Effector memory CD8-positive, alpha-beta T cell (primary cell): ENCODE results near the gene GNS.

Experiments
- ATAC-seq: fragments of 150-1000 bp; cut with Tn5 transposase; replicated peaks from 2 replicates; pipeline ENCODE4 v1.10.0; 2021; ENCODE audit warnings: mild to moderate bottlenecking, moderate library complexity
- DNase-seq, 3 experiments: peaks; one replicate each; pipeline ENCODE4 v3.0.0; 2021
- H3K27ac Mint-ChIP-seq, 2 donors: one replicate each; pipeline ENCODE4 v1.8.0; 2022; ENCODE audit warnings: mild to moderate bottlenecking in 2 of 2, mixed read lengths in 2 of 2, moderate library complexity in 2 of 2
- H3K27me3 Mint-ChIP-seq, 2 donors: one replicate each; pipeline ENCODE4 v1.8.0; 2022; ENCODE audit warnings: mixed read lengths in 2 of 2
- H3K36me3 Mint-ChIP-seq: one replicate; pipeline ENCODE4 v1.8.0; 2022; ENCODE audit warnings: mild to moderate bottlenecking, moderate library complexity, mixed read lengths; ENCODE audit not compliant: insufficient read depth
- H3K4me1 Mint-ChIP-seq, 2 donors: one replicate each; pipeline ENCODE4 v1.8.0; 2022; ENCODE audit warnings: low read depth in 2 of 2, mixed read lengths in 2 of 2
- H3K4me3 Mint-ChIP-seq, 2 donors: one replicate each; pipeline ENCODE4 v1.8.0; 2022; ENCODE audit warnings: mild to moderate bottlenecking in 2 of 2, mixed read lengths in 2 of 2, moderate library complexity in 2 of 2
- H3K9me3 Mint-ChIP-seq, 2 donors: one replicate each; pipeline ENCODE4 v1.8.0; 2022; ENCODE audit warnings: mixed read lengths in 2 of 2

Gene GNS

GRCh38 chr12:64757771-64758170 lies 1.4 kb downstream of the GNS start:
- DNase-seq: no peak

GRCh38 chr12:64756376-64756775 lies 2.8 kb downstream of the GNS start:
- Mint-ChIP-seq H3K4me1 (peaks cover 13 to 32% of the 10 kb centered on the region in 2 donors), H3K27ac (peak overlapping the region; percentile 21 to 75), H3K4me3 (no peak overlapping the region), H3K36me3 (peaks cover 16% of the 10 kb centered on the region), H3K9me3 (no peaks in the 10 kb centered on the region), H3K27me3 (no peaks in the 10 kb centered on the region)
- ATAC-seq: no peak
- no peak for DNase-seq

More at GRCh38 chr12:64757771-64758170, 1.4 kb downstream of the GNS start:
- no peak for ATAC-seq
- peaks cover 13 to 32% of the 10 kb centered on the region in 2 donors for H3K4me1 Mint-ChIP-seq
- H3K9me3 Mint-ChIP-seq: no peaks in the 10 kb centered on the region
- H3K4me3 Mint-ChIP-seq: peak overlapping the region; percentile 28 to 93
- peaks cover 11% of the 10 kb centered on the region for H3K36me3 Mint-ChIP-seq
- H3K27me3 Mint-ChIP-seq: no peaks in the 10 kb centered on the region
- H3K27ac Mint-ChIP-seq: peak overlapping the region; percentile 21 to 75

- DNase-seq (no peak), ATAC-seq (no peak)
- no peaks in the 10 kb centered on the region for H3K9me3 Mint-ChIP-seq
- H3K4me3 Mint-ChIP-seq: no peak overlapping the region
- peaks cover 37% of the 10 kb centered on the region for H3K36me3 Mint-ChIP-seq
- peaks cover 7 to 24% of the 10 kb centered on the region in 2 donors for H3K4me1 Mint-ChIP-seq
- H3K27ac Mint-ChIP-seq: no peak overlapping the region
- H3K27me3 Mint-ChIP-seq: no peaks in the 10 kb centered on the region
These were observed 5.8 kb downstream of the GNS start for GRCh38 chr12:64753427-64753826.

GRCh38 chr12:64752833-64753238 lies 6.4 kb downstream of the GNS start:
- Mint-ChIP-seq H3K4me3 (no peak overlapping the region), H3K4me1 (peaks cover 6 to 20% of the 10 kb centered on the region in 2 donors), H3K36me3 (peaks cover 37% of the 10 kb centered on the region), H3K27me3 (no peaks in the 10 kb centered on the region), H3K9me3 (no peaks in the 10 kb centered on the region), H3K27ac (no peak overlapping the region)
- DNase-seq: no peak
- ATAC-seq: no peak

- Mint-ChIP-seq H3K9me3 (no peaks in the 10 kb centered on the region), H3K36me3 (peaks cover 40% of the 10 kb centered on the region), H3K4me1 (peaks cover 4 to 12% of the 10 kb centered on the region in 2 donors), H3K27ac (no peak overlapping the region), H3K27me3 (no peaks in the 10 kb centered on the region), H3K4me3 (no peak overlapping the region)
- DNase-seq: no peak
- ATAC-seq: no peak
These were observed 7.2 kb downstream of the GNS start for GRCh38 chr12:64752032-64752431.

- no peaks in the 10 kb centered on the region for H3K27me3 Mint-ChIP-seq
- ATAC-seq (no peak), DNase-seq (no peak)
- peak overlapping the region in 1 of 2 donors; percentile 55 for H3K27ac Mint-ChIP-seq
- H3K4me3 Mint-ChIP-seq: no peak overlapping the region
- no peaks in the 10 kb centered on the region for H3K9me3 Mint-ChIP-seq
- peaks cover 51% of the 10 kb centered on the region for H3K36me3 Mint-ChIP-seq
- peaks cover 4 to 10% of the 10 kb centered on the region in 2 donors for H3K4me1 Mint-ChIP-seq
These were observed 9.6 kb downstream of the GNS start for GRCh38 chr12:64749461-64750200.

GRCh38 chr12:64747695-64748094 lies 11.5 kb downstream of the GNS start:
- ATAC-seq (no peak), DNase-seq (no peak)
- no peaks in the 10 kb centered on the region for H3K27me3 Mint-ChIP-seq
- H3K9me3 Mint-ChIP-seq: no peaks in the 10 kb centered on the region
- H3K27ac Mint-ChIP-seq: peak overlapping the region; percentile 12 to 46
- H3K4me1 Mint-ChIP-seq: peaks cover 0 to 4% of the 10 kb centered on the region in 2 donors
- no peak overlapping the region for H3K4me3 Mint-ChIP-seq
- H3K36me3 Mint-ChIP-seq: peaks cover 53% of the 10 kb centered on the region

- Mint-ChIP-seq H3K4me3 (no peak overlapping the region), H3K4me1 (peaks cover 0 to 4% of the 10 kb centered on the region in 2 donors), H3K27ac (no peak overlapping the region), H3K36me3 (peaks cover 54% of the 10 kb centered on the region), H3K27me3 (no peaks in the 10 kb centered on the region), H3K9me3 (no peaks in the 10 kb centered on the region)
- ATAC-seq: no peak
- DNase-seq: no peak
These were observed 12.5 kb downstream of the GNS start for GRCh38 chr12:64746663-64747062.

- Mint-ChIP-seq H3K4me1 (peaks cover 0 to 4% of the 10 kb centered on the region in 2 donors), H3K36me3 (peaks cover 55% of the 10 kb centered on the region), H3K27me3 (no peaks in the 10 kb centered on the region), H3K27ac (no peak overlapping the region), H3K4me3 (no peak overlapping the region), H3K9me3 (no peaks in the 10 kb centered on the region)
- ATAC-seq: no peak
- no peak for DNase-seq
These were observed 13.2 kb downstream of the GNS start for GRCh38 chr12:64745980-64746379.

DNA sequence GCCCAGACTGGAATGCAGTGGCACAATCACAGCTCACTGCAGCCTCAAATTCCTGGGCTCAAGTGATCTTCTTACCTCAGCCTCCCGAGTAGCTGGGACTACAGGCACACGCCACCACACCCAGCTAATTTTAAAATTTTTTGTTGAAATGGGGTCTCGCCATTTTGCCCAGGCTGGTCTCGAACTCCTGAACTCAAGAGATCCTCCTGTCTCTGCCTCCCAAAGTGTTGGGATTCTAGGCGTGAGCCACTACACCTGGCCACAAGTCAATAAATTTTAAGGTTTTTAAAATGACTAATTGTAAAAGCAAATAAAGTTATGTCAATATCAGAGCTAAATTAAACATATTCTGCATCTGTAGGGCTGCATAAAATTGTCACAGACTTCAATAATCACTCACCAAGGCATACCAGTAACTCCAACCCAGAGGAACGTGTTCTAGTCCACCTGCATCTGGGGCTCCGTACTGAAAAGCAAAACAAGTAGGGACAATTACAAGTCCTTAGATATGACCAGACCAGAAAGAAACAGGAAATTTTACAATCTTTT lies 13.9 kb downstream of the GNS start:
- H3K27me3 Mint-ChIP-seq: no peaks in the 10 kb centered on the region
- H3K4me3 Mint-ChIP-seq: no peak overlapping the region
- H3K36me3 Mint-ChIP-seq: peaks cover 52% of the 10 kb centered on the region
- ATAC-seq (no peak), DNase-seq (no peak)
- H3K4me1 Mint-ChIP-seq: peaks cover 0 to 4% of the 10 kb centered on the region in 2 donors
- H3K9me3 Mint-ChIP-seq: no peaks in the 10 kb centered on the region
- no peak overlapping the region for H3K27ac Mint-ChIP-seq

GRCh38 chr12:64744422-64745258 lies 14.6 kb downstream of the GNS start:
- ATAC-seq: no peak
- no peak for DNase-seq
- H3K27me3 Mint-ChIP-seq: no peaks in the 10 kb centered on the region
- H3K27ac Mint-ChIP-seq: no peak overlapping the region
- peaks cover 0 to 3% of the 10 kb centered on the region in 2 donors for H3K4me1 Mint-ChIP-seq
- no peak overlapping the region for H3K4me3 Mint-ChIP-seq
- H3K9me3 Mint-ChIP-seq: no peaks in the 10 kb centered on the region
- peaks cover 50% of the 10 kb centered on the region for H3K36me3 Mint-ChIP-seq

GRCh38 chr12:64743206-64743605 lies 16.0 kb downstream of the GNS start:
- DNase-seq (no peak), ATAC-seq (no peak)
- no peak overlapping the region for H3K27ac Mint-ChIP-seq
- H3K27me3 Mint-ChIP-seq: no peaks in the 10 kb centered on the region
- H3K4me3 Mint-ChIP-seq: no peak overlapping the region
- H3K9me3 Mint-ChIP-seq: no peaks in the 10 kb centered on the region
- H3K4me1 Mint-ChIP-seq: peaks cover 0 to 2% of the 10 kb centered on the region in 2 donors
- peaks cover 53% of the 10 kb centered on the region for H3K36me3 Mint-ChIP-seq

DNA sequence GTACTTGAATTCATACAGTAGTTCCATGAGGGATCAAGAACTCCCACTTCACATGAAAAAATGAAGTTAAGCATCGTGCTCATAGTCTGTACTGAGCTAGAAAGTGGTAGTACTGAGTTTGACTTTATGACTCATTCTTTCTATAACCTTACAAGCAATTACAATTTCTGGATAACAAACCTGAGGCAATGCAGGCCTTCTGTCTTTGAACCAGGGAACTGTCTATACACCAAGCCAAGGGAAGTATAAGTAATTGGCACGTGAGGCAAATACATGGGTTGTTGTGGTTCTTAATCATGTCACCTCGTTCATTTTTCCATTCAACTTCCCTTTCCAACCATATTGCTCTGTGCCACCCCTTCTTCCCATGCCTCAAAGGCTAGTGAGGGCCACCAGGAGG lies 16.8 kb downstream of the GNS start:
- Mint-ChIP-seq H3K9me3 (no peaks in the 10 kb centered on the region), H3K27ac (no peak overlapping the region), H3K27me3 (no peaks in the 10 kb centered on the region), H3K36me3 (peaks cover 55% of the 10 kb centered on the region), H3K4me1 (peaks cover 0 to 6% of the 10 kb centered on the region in 2 donors), H3K4me3 (no peak overlapping the region)
- DNase-seq: no peak
- ATAC-seq: no peak
